Loucy (cell line): Measurements from ENCODE around the gene TIMP1.

Experiments used
- EZH2phosphoT487 ChIP-seq: fragments of 200-600 bp; IDR thresholded peaks from 2 replicates; pipeline ENCODE4 v1.6.1; 2018; ENCODE audit warnings: antibody characterized with exemption, mild to moderate bottlenecking, moderate library complexity, borderline replicate concordance
- TF ChIP-seq, protein P1 (sequence below): fragments of 200-600 bp; sonication (generic); conservative IDR thresholded peaks from 2 replicates; pipeline ENCODE4 v1.5.1; 2014; ENCODE audit warnings: mild to moderate bottlenecking, antibody characterized with exemption, low read length

- TF ChIP-seq, protein P1, sequence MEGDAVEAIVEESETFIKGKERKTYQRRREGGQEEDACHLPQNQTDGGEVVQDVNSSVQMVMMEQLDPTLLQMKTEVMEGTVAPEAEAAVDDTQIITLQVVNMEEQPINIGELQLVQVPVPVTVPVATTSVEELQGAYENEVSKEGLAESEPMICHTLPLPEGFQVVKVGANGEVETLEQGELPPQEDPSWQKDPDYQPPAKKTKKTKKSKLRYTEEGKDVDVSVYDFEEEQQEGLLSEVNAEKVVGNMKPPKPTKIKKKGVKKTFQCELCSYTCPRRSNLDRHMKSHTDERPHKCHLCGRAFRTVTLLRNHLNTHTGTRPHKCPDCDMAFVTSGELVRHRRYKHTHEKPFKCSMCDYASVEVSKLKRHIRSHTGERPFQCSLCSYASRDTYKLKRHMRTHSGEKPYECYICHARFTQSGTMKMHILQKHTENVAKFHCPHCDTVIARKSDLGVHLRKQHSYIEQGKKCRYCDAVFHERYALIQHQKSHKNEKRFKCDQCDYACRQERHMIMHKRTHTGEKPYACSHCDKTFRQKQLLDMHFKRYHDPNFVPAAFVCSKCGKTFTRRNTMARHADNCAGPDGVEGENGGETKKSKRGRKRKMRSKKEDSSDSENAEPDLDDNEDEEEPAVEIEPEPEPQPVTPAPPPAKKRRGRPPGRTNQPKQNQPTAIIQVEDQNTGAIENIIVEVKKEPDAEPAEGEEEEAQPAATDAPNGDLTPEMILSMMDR: no peak
- TF ChIP-seq EZH2phosphoT487: no peak
Measured at GRCh38 chrX:47613082-47613481, 30.8 kb downstream of the TIMP1 start.
